H1 (cell line): ENCODE data around the gene FAT1.

ENCODE experiments used
- RNF2 ChIP-seq: fragments of 200-900, 300-1000 bp; sonication (generic); IDR thresholded peaks from 2 replicates; pipeline ENCODE4 v1.7.1; 2016; ENCODE audit warnings: borderline replicate concordance, low read depth, mild to moderate bottlenecking, antibody characterized with exemption, low read length; ENCODE audit not compliant: poor library complexity, severe bottlenecking; ENCODE audit errors: missing control alignments
- TCF12 ChIP-seq: IDR thresholded peaks from 2 replicates; pipeline ENCODE4 v1.6.1; 2011; ENCODE audit warnings: low read depth, mild to moderate bottlenecking, low read length

DNA sequence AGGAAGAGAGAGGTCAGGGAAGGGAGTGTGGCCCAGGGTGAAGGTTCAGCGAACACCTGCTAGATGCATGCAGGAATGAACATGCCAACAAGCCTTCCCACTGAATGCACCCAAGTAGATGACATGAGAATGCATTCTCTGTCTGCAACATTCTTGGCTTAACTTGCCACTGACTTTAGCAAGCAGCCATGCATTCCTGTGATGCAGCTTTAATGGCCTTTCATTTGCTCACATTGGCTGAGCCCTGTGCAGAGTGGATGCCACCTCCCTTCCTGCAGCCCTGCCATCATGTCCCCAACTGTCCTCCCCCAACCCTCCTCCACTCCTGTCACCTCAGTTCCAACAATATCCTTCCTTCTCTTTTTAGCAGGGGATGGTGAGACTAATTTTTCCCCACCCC, 143.0 kb downstream of the FAT1 start:
- no peak for TF ChIP-seq RNF2
- no peak for TF ChIP-seq TCF12
